ENCODE data around the gene EDNRA.

The EDNRA gene

DNA sequence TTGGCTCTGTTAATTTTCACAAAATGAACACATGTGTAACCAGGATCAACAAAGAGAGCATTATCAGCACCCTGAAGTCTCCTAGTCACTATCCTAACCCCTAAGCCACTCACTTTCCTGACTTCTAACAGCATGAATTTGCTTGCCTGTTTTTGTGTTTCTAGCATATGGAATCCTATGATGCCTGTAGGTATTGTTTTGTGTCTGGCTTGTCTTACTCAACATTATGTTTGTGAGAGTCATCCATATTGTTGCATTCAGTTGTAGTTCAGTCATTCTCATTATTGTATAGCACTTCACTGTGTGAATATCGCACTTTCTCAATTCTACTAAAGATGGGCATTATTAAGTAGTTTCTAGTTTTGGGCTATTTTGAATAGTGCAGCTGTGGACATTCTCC lies 15.6 kb downstream of the EDNRA start:
- DNase-seq (ENCODE audit: extremely low read depth in 1 of 2, low read depth in 1 of 2): no peak

DNA sequence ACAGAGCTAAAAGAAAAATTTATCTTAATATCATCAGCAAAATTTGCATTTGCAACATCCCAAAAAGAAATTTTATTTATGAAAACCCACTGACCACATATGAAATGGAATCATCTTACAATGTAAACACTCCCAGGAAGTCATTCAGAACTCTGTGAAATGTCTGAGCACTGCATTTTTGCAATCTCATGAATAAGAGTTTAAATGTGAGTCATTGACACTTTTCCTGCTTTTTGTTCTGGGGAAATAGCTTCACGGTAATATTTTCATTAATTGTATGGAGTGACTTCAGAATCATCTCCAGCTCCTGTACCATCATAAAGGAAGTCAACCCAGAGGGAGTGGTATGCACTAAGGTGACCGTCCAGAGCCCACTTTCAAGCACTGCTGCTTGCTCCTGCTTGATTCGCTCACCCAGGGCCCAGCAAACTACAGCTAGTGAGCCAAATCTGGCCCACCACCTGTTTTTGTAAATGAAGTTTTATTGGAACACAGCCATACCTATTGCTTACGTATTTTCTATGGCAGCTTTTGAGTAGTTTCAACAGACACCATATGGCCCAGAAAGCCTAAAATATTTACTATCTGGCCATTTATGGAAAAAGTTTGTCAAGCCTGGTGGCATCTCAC lies 17.2 kb downstream of the EDNRA start:
- no peak for DNase-seq (ENCODE audit: extremely low read depth in 1 of 2, low read depth in 1 of 2)

DNA sequence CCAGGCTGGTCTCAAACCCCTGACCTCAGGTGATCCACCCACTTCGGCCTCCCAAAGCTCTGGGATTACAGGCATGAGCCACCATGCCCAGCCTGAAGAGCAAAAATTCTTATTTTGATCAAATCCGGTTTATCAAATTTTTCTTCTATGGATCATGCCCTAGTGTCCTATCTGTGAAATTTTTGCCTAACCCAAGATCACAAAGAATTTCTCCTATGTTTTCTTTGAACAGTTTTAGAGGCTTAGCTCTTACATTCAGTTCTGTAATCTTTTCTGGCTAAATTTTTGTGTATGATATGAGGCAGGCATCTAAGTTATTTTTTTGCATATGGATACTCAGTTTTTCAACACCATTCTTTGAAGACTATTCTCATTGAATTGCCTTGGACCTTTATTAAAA lies 27.4 kb downstream of the EDNRA start:
- DNase-seq (ENCODE audit: extremely low read depth in 1 of 2, low read depth in 1 of 2): no peak

DNA sequence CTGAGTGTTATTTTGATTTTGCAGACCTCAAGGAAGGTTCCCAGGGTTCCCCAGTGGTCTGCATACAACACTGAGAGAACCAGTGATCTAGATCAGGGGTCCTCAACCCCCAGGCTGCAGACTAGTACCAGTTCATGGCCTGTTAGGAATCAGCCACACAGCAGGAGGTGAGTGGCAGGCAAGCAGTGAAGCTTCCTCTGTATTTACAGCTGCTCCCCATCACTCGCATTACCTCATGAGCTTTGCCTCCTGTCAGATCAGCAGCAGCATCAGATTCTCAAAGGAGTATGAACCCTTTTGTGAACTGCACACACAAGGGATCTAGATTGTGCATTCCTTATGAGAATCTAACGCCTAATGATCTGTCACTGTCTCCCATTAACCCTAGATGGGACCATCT lies 28.5 kb downstream of the EDNRA start:
- no peak for DNase-seq (ENCODE audit: extremely low read depth in 1 of 2, low read depth in 1 of 2)

DNA sequence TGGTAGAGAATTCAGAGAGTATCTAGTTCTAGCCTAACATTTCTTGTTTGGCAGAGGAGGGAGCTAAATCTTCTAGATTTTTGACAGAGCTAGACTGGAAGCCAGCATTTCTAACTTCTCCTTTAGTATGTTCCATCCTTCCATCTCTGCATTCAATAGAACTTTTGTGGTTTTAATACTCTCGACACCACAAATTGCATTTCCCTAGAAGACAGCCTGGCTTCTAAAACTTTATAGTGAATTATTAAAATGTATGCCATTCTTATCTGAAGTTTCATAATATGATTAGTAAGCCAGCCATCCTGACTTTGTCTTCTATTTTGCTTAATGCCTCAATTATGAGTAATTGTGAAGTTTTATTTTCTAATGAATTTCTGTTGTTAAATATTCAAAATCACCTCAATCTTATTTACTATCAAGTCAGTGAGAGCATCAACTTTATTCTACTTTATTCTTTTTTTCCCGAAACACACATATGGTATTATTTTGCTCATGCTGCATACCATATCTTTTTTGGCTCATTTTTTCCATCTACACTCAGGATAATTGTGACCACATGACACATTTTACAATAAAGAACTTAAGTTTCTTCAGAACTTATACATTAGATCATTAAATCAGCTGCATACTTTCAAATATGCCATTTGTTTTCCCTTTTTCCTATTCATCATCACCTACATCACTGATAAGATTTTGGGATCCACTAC lies 30.2 kb downstream of the EDNRA start:
- DNase-seq (ENCODE audit: extremely low read depth in 1 of 2, low read depth in 1 of 2): no peak

DNA sequence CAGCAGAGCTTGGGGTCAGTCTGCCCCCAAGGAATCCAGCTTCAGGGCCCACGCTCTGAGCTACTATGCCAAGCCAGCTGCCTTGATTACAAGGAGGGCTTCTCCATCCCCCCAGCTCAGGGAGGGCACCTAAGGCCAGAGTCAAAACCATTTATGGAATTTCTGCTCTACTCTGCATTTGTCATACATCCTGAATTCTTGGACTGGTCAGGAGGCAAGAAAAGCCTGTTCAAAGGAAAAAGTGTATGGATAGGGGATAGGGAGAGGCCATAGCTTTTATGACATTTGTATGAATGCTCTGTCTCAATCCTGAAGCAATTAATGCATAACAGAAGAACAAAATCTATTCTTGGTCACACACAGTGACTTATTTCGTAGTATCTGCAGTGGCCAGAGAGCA lies 32.2 kb downstream of the EDNRA start:
- no peak for DNase-seq (ENCODE audit: extremely low read depth in 1 of 2, low read depth in 1 of 2)

DNA sequence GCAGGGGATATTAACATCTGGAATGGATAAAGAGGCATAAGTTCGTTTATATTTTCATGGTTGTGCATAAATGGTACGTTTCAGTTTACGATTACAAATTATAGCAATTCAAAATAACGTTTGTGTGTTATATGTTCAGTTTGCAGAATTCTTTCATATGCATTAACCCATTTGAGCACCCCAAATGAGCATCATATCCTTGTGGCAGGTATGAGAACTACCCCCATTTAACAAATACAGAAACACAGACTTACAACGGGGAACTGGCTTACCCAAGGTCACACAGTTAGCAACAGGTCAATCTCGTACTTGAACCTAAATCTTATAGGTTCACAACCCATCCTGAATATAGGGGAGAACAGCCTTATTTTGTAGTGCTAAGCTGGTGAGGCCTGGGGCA lies 33.1 kb downstream of the EDNRA start:
- DNase-seq (ENCODE audit: extremely low read depth in 1 of 2, low read depth in 1 of 2): no peak

DNA sequence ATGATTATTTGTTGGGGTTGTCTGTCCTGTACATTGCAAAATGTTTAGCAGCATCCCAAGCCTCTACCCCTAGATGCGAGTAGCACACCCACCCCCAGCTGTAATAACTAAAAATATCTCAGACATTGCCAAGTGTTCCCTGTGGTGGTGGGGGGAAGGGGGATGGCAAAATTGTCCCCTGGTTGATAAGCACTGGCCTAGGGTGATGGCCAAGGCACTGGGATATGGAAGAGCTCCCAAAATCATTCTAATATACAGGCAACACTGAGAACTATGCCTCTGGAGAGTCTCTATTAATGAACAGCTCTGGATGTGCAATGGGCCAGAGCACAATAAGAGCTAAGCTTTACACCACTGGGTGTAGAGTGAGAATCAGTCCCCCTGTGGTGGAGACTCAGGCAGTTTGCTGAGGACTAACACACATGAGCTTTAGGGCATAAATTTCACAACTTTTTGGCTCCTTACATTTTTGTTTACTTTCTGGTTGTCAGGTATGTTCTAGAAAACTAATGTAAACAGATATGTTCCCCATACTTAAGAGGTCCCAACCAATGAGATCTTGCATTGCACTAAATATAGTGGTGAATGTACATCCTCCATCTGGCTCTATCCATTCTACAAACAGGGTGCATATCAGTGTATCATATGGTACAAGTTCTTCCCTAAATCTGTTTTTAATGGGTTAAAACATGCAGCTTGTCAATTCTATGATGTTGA lies 34.5 kb downstream of the EDNRA start:
- no peak for DNase-seq (ENCODE audit: extremely low read depth in 1 of 2, low read depth in 1 of 2)

DNA sequence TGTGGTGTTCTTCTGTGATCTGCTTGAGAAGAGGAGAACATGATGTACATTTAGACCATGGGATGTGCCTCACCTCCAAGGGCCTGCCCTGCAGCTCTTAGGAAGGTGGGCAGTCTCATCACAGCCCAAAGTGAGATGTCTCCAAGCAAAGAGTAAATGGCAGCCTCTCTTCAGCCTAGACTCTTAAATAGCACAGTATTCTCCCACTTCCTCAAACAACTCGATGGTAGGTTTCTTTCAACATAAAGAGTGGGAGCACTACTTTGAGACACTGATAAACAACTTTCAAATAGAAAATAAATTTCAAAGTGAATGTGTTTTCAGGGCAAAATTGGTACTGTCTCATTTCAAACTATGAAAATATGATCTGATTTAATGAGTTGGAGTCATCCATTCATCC lies 35.2 kb downstream of the EDNRA start:
- DNase-seq (ENCODE audit: extremely low read depth in 1 of 2, low read depth in 1 of 2): no peak

DNA sequence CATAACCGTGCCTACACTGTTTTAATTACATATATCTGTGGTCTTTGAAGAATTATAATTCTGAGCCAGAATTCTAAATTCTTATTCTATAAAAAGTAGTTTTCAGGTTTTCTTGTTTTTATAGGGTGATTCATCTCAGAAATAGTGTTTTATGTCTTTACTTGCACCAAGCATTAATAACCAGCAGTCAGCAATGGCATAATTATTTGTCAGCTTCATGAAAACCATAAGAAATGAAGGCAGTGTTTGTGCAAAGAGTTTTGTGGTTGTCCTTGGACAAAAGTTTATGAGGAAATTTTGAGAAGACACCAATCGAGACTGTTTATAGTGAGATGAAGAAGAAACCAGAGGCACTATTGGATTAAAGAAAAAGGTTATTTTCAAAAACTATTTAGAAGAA lies 37.2 kb downstream of the EDNRA start:
- no peak for DNase-seq (ENCODE audit: extremely low read depth in 1 of 2, low read depth in 1 of 2)

DNA sequence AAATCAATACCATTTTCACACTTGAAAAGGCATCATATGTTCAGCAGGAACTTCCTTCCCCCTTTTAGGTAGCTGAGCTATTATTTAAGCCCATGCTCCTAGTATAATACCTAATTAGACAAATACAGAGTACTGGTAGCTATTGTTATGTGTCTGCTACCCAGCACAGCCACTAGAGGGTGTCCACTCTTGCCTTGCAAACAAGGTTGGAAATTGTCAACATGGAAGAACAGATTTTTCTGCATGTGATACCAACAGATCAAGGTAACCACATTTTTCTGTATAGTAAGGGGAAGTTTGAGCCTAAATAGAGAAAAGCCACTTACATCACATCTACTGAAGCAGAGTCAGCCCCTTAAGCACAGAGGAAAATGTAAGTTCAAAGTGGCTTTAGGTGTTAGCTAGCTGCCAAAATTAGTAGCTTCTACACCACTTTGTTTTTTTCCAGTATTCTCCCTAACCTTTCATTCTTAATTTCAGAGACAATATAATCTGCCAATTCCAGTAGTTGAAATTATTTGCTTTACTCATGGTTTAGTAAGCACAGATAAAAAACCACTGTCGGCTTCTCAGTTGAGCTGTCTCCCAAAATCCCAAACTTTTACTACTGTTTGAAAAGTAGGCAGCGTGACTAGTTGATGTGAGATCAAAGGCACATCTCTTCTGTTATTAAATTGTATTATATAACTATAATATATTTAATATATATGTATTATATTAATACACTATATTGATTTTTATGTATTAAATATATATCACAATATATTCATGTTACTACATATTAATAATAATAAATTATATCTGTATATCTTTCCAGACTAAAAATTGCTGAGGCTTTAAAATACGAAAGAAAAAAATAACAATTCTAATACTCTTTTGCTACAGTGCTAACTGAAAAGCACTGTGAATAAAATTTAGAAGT lies 38.2 kb downstream of the EDNRA start:
- DNase-seq (ENCODE audit: extremely low read depth in 1 of 2, low read depth in 1 of 2): peak in 1 of 2 donors; percentile 19

DNA sequence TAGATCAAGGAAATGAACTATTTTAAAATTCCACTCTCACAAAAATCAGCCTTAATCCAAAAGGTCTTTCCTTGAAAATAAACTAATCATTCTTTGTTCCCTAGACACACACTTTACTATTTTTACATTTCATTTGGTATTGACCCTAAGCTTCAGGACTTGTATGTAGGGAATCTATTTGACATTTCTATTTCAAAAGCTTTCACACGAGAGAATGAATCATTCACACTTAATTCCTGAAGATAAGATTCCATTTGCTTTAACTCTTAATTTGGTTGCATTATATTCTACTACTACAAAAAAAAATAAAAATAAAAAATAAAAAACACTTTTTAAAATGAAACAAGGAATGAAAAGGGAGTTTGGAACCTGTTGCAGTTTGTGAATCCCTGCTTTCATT lies 43.7 kb downstream of the EDNRA start:
- DNase-seq (ENCODE audit: extremely low read depth in 1 of 2, low read depth in 1 of 2): no peak

DNA sequence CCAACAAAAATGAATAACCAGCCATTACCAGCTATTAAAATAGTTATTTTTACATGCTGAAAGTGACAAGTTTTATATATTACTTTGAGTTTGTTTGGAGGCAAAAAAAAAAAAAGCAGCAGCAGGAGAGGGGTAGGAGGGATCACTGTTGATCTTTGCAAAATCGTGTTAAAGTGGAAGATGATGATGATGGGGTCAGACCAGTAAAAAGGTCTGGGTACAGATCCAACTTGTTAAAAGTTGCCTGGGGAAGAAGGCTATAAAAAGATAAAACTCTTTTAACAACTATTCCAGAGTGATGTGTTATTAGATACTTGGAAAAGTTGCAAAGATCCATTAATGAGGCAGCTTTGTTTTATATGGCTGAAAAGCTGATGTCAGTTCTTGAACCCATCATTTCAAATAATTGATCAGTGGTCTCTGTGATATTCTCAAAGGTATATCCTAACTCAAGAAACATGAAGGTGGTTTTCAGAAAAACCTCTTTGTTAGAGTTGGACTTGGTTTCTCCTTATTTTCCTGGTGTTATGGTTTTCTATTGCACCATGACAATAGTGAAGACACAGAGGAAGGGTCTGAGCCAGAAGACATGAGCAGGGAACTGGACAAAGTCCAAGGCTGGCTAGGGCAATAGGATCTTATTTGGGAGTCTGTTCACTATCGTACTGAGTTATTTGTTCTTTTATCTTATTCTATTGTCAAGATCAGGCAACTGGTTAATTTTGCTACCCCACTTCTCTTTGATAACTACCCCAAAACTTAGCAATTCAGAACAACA lies 44.8 kb downstream of the EDNRA start:
- DNase-seq (ENCODE audit: extremely low read depth in 1 of 2, low read depth in 1 of 2): no peak

DNA sequence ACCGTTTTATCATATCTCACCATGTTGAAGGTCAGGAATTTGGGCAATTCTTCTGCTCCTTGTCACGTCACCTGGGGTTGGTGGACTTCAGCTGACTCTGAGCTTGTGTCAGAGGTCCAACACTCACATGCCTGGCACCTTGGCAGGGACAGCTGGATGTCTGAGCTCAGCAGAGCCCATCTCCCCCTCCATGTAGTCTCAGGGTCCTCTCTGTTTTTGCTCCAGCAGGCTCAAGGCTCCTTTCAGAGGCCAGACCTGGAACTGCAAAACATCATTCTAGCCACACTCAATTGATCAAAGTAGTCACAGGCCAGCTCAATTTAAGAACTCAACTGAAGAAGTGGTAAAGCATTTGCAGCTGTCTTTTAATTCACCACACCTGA lies 45.4 kb downstream of the EDNRA start:
- no peak for DNase-seq (ENCODE audit: extremely low read depth in 1 of 2, low read depth in 1 of 2)

DNA sequence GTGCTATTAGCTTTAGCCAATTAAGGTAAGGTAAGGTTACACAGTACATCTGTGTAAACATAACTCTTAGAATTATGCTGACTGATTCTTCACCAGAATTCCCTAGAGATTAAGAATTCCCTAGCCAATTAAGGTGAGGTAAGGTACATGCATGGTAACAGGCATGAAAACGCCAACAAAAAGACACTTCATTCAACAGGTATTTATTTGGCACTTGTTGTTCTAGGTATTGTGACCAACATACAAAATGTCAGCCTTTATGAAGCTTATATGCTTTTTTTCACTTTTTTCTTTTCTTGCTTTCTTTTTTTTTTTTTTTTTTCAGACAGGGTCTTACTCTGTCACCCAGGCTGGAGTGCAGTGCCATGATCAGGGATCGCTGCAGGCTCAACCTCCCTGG lies 47.2 kb downstream of the EDNRA start:
- DNase-seq (ENCODE audit: extremely low read depth in 1 of 2, low read depth in 1 of 2): no peak

DNA sequence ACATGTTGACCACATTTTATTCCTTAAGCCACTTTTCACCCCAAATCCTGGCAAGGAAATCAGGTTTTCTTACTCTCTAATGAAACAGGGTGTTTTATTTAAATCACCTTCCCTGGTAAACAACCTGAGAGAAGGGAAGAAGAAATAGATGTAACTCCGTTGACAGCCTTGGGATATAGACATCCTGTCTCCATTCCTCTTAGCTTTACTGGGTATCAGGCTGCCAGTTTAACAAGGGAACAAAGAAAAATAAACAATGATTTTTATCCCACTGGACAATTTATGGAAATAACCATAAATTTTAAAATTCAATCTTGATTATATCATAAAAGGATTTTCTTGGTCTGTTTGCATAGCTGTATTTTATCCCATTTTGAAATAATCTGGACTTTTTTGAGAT lies 49.2 kb downstream of the EDNRA start:
- no peak for DNase-seq (ENCODE audit: extremely low read depth in 1 of 2, low read depth in 1 of 2)

DNA sequence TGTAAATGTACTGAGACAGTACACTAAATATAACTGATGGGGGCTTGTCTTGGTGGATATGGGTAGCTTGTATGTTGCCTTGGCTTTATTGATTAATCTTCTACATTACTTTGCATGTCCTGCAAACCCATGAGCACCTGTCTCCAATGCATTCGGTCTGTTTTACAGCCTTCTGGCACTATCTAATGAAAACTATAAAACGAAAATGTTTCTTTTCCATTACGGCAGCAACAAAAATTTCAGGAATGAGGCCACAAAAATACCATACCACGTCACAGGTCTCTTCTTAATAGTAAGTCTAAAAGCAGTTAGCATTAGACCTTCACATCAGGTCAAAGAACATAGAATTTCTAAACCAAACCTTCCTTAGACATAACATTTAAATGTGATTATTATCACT lies 49.8 kb downstream of the EDNRA start:
- no peak for DNase-seq (ENCODE audit: extremely low read depth in 1 of 2, low read depth in 1 of 2)

DNA sequence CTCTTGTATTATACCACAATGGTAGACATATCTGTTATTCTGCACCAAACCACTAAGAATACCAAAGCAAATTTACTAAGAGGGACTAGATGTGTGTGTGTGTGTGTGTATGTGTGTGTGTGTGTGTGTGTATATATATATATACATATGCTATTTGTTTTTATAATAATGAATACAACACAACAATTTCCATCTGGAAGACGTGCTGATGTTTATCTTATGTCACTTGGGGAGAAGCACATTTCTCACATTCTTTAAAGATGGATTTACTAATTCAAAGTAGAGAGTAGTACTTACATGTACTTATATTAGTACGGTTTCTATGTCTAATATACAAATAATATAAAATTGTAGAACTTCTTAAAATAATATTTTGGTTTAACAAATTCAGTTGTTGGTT lies 52.0 kb downstream of the EDNRA start:
- no peak for DNase-seq (ENCODE audit: extremely low read depth in 1 of 2, low read depth in 1 of 2)

DNA sequence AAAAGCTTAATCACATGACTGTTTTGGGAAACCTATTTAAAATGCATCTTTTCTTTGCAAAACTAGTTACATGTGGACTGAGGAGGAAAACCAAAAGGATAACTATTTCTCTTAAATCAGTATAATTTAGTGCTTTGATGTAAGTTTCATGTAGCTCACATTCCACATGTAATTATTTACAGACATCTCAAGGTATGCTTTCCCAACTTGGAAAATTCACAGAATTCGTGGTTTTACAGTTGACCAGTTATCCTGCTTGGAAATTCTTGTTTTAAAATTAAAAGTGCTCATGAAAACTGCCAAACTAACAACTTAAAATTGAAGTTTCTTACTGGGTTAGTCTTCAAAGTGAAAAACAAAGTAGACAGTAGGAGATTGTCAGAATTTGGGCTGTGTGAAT lies 52.4 kb downstream of the EDNRA start:
- DNase-seq (ENCODE audit: extremely low read depth in 1 of 2, low read depth in 1 of 2): no peak

DNA sequence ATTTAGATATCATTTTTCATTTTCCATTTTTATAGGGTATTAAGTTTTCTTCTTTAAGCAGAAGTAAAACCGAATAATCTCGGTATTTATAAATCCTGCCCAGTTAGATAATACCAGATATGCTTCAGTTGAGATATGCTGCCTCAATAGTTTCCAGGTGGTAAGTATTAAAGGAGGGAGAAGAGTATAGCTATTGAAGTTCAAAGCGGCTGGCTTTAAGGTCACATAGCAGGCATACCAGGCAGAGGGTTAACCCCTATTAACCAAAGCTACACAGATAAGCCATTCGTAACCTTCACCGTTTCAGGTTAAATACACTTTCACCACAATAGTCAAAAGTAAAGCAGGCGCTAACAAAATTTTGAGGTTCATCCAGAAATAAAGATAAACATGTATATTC lies 54.2 kb downstream of the EDNRA start:
- DNase-seq (ENCODE audit: extremely low read depth in 1 of 2, low read depth in 1 of 2): no peak

DNA sequence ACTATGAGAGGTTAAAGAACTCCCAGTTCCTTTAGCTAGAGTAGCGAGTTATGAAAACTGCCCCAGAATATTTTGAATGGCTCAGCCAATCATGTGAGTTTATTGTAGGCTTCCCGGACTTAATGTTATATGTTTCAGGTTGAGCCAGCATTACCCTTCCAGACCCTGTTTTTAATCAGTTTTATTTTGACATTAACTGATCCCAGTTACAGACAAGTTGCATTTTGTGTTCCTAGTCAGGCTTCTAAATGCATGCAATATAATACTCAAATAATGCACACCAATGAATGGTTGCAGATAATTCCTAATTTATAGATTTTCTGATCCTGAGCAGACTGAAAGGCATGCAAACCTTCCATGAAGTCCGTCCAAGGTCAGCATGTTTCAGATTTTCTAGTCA lies 57.8 kb downstream of the EDNRA start:
- no peak for DNase-seq (ENCODE audit: extremely low read depth in 1 of 2, low read depth in 1 of 2)

All from stimulated activated CD8-positive, alpha-beta memory T cell treated with anti-CD3 and anti-CD28 coated beads, Interleukin-7, amount 100 ng/mL, for 48 hours (primary cell).